Natural killer cell treated with Interleukin-12 subunit alpha and Interleukin-12 subunit beta and Interleukin-15 and Interleukin-18, amount 100 ng/mL, for 72 hours (primary cell): ENCODE measurements around the gene DNLZ. TPM values are rescaled to one million over a fixed set of nuclear protein-coding genes. Genes with fewer than 3 reads are reported as not detected.

ENCODE experiments used
- ATAC-seq, 2 donors: fragments of 150-1000 bp; cut with Tn5 transposase in 1 of 2; sonication (Bioruptor Pico), chemical (Tn5 transposase) in 1 of 2; 2 replicates each; pipeline ENCODE4 v1.10.0; 2021
- DNase-seq: peaks from one replicate; pipeline ENCODE4 v3.0.0; 2022; ENCODE audit warnings: low spot score
- H3K27ac Mint-ChIP-seq, 2 donors: 1 replicate in 1 of 2; 2 replicates in 1 of 2; pipeline ENCODE4 v1.8.0; 2022; ENCODE audit warnings: mixed read lengths in 2 of 2, mild to moderate bottlenecking in 1 of 2, moderate library complexity in 1 of 2
- H3K27me3 Mint-ChIP-seq, 2 donors: 1 replicate in 1 of 2; 2 replicates in 1 of 2; pipeline ENCODE4 v1.8.0; 2022; ENCODE audit warnings: mixed read lengths in 2 of 2
- H3K36me3 Mint-ChIP-seq: one replicate; pipeline ENCODE4 v1.8.0; 2022; ENCODE audit warnings: mixed read lengths
- H3K4me1 Mint-ChIP-seq, 2 donors: 1 replicate in 1 of 2; 2 replicates in 1 of 2; pipeline ENCODE4 v1.8.0; 2022; ENCODE audit warnings: low read depth in 2 of 2, mixed read lengths in 2 of 2, mild to moderate bottlenecking in 1 of 2
- H3K4me3 Mint-ChIP-seq: one replicate; pipeline ENCODE4 v1.8.0; 2022; ENCODE audit warnings: mixed read lengths
- H3K9me3 Mint-ChIP-seq: 2 replicates; pipeline ENCODE4 v1.8.0; 2022; ENCODE audit warnings: mixed read lengths
- total RNA-seq, 2 donors: library from RNA; stranded (reverse); gene quantifications; one replicate each; pipeline ENCODE4 v1.2.3, GENCODE V29; 2022

Gene DNLZ
- total RNA-seq, 2 donors from 2014 or later = 30.0 to 41.2 TPM

GRCh38 chr9:136317695-136318094 is 45.8 kb downstream of the DNLZ start:
- H3K36me3 Mint-ChIP-seq = peaks cover 9% of the 10 kb centered on the region
- H3K27me3 Mint-ChIP-seq = no peaks in the 10 kb centered on the region
- ATAC-seq = no peak
- peaks cover 14 to 24% of the 10 kb centered on the region in 2 donors for H3K4me1 Mint-ChIP-seq
- no peak for DNase-seq
- H3K9me3 Mint-ChIP-seq = peaks cover 8% of the 10 kb centered on the region
- H3K27ac Mint-ChIP-seq = no peak overlapping the region
- H3K4me3 Mint-ChIP-seq = no peak overlapping the region

- DNase-seq (no peak), ATAC-seq (no peak)
- no peaks in the 10 kb centered on the region for H3K27me3 Mint-ChIP-seq
- H3K4me1 Mint-ChIP-seq = peaks cover 14 to 24% of the 10 kb centered on the region in 2 donors
- H3K9me3 Mint-ChIP-seq = peaks cover 8% of the 10 kb centered on the region
- H3K4me3 Mint-ChIP-seq = peak overlapping the region; percentile 61
- peak overlapping the region; percentile 92 to 93 for H3K27ac Mint-ChIP-seq
- peaks cover 9% of the 10 kb centered on the region for H3K36me3 Mint-ChIP-seq
Measured at GRCh38 chr9:136316896-136317676, 46.5 kb downstream of the DNLZ start.

- H3K4me3 Mint-ChIP-seq = peak overlapping the region; percentile 61
Measured at GRCh38 chr9:136316271-136316751, 47.2 kb downstream of the DNLZ start.

GRCh38 chr9:136314944-136315343 is 48.6 kb downstream of the DNLZ start:
- no peak for ATAC-seq
- peak overlapping the region; percentile 13 for H3K4me3 Mint-ChIP-seq
- H3K27me3 Mint-ChIP-seq = no peaks in the 10 kb centered on the region
- peaks cover 14 to 24% of the 10 kb centered on the region in 2 donors for H3K4me1 Mint-ChIP-seq
- peak overlapping the region; percentile 92 to 93 for H3K27ac Mint-ChIP-seq
- no peak for DNase-seq
- H3K36me3 Mint-ChIP-seq = peaks cover 9% of the 10 kb centered on the region
- peaks cover 8% of the 10 kb centered on the region for H3K9me3 Mint-ChIP-seq

More at GRCh38 chr9:136316271-136316751, 47.2 kb downstream of the DNLZ start:
- peak; percentile 82 to 90 for ATAC-seq
- Mint-ChIP-seq H3K27ac (peak overlapping the region; percentile 92 to 93), H3K27me3 (no peaks in the 10 kb centered on the region), H3K9me3 (peaks cover 8% of the 10 kb centered on the region), H3K36me3 (peaks cover 9% of the 10 kb centered on the region), H3K4me1 (peaks cover 14 to 24% of the 10 kb centered on the region in 2 donors)
- DNase-seq = peak; percentile 83

- no peak overlapping the region for H3K4me3 Mint-ChIP-seq
- H3K4me1 Mint-ChIP-seq = peaks cover 14 to 24% of the 10 kb centered on the region in 2 donors
Measured at GRCh38 chr9:136314056-136314416, 49.5 kb downstream of the DNLZ start.

GRCh38 chr9:136313111-136314055 is 50.2 kb downstream of the DNLZ start:
- Mint-ChIP-seq H3K9me3 (peaks cover 8% of the 10 kb centered on the region), H3K27ac (no peak overlapping the region), H3K27me3 (no peaks in the 10 kb centered on the region), H3K4me3 (no peak overlapping the region), H3K36me3 (peaks cover 9% of the 10 kb centered on the region), H3K4me1 (peaks cover 14 to 24% of the 10 kb centered on the region in 2 donors)
- ATAC-seq (no peak), DNase-seq (no peak)

More at GRCh38 chr9:136314056-136314416, 49.5 kb downstream of the DNLZ start:
- no peaks in the 10 kb centered on the region for H3K27me3 Mint-ChIP-seq
- DNase-seq = no peak
- peaks cover 9% of the 10 kb centered on the region for H3K36me3 Mint-ChIP-seq
- ATAC-seq = no peak
- H3K27ac Mint-ChIP-seq = no peak overlapping the region
- peaks cover 8% of the 10 kb centered on the region for H3K9me3 Mint-ChIP-seq

GRCh38 chr9:136312436-136312835 is 51.1 kb downstream of the DNLZ start:
- ATAC-seq (no peak), DNase-seq (no peak)
- peaks cover 8% of the 10 kb centered on the region for H3K9me3 Mint-ChIP-seq
- H3K27ac Mint-ChIP-seq = no peak overlapping the region
- peaks cover 14 to 23% of the 10 kb centered on the region in 2 donors for H3K4me1 Mint-ChIP-seq
- no peak overlapping the region for H3K4me3 Mint-ChIP-seq
- H3K27me3 Mint-ChIP-seq = no peaks in the 10 kb centered on the region
- H3K36me3 Mint-ChIP-seq = peaks cover 9% of the 10 kb centered on the region

- H3K9me3 Mint-ChIP-seq = peaks cover 8% of the 10 kb centered on the region
- no peak overlapping the region for H3K27ac Mint-ChIP-seq
- H3K36me3 Mint-ChIP-seq = peaks cover 9% of the 10 kb centered on the region
- no peak for DNase-seq
- H3K27me3 Mint-ChIP-seq = no peaks in the 10 kb centered on the region
- no peak overlapping the region for H3K4me3 Mint-ChIP-seq
- ATAC-seq = no peak
- peaks cover 13 to 19% of the 10 kb centered on the region in 2 donors for H3K4me1 Mint-ChIP-seq
Measured at GRCh38 chr9:136312009-136312375, 51.6 kb downstream of the DNLZ start.

GRCh38 chr9:136311051-136312008 is 52.2 kb downstream of the DNLZ start:
- no peaks in the 10 kb centered on the region for H3K27me3 Mint-ChIP-seq
- DNase-seq = no peak
- no peak for ATAC-seq
- H3K9me3 Mint-ChIP-seq = peaks cover 5% of the 10 kb centered on the region
- H3K4me3 Mint-ChIP-seq = no peak overlapping the region
- H3K36me3 Mint-ChIP-seq = peaks cover 5% of the 10 kb centered on the region
- H3K27ac Mint-ChIP-seq = no peak overlapping the region
- peaks cover 6 to 13% of the 10 kb centered on the region in 2 donors for H3K4me1 Mint-ChIP-seq

- no peaks in the 10 kb centered on the region for H3K27me3 Mint-ChIP-seq
- no peak for ATAC-seq
- H3K27ac Mint-ChIP-seq = no peak overlapping the region
- no peaks in the 10 kb centered on the region for H3K36me3 Mint-ChIP-seq
- DNase-seq = no peak
- no peaks in the 10 kb centered on the region for H3K9me3 Mint-ChIP-seq
- H3K4me3 Mint-ChIP-seq = no peak overlapping the region
- H3K4me1 Mint-ChIP-seq = peaks cover 0 to 7% of the 10 kb centered on the region in 2 donors
Measured at GRCh38 chr9:136310273-136311030, 53.1 kb downstream of the DNLZ start.

GRCh38 chr9:136309806-136310220 is 53.7 kb downstream of the DNLZ start:
- no peak for DNase-seq
- H3K36me3 Mint-ChIP-seq = no peaks in the 10 kb centered on the region
- no peaks in the 10 kb centered on the region for H3K27me3 Mint-ChIP-seq
- H3K4me1 Mint-ChIP-seq = peaks cover 0 to under 1% of the 10 kb centered on the region in 2 donors
- no peak for ATAC-seq
- no peaks in the 10 kb centered on the region for H3K9me3 Mint-ChIP-seq
- no peak overlapping the region for H3K27ac Mint-ChIP-seq
- no peak overlapping the region for H3K4me3 Mint-ChIP-seq
